GM18526 (cell line): Measurements from ENCODE around the gene NEMP1.

Source experiments
- POLR2A ChIP-seq: IDR thresholded peaks from 3 replicates; pipeline ENCODE4 v1.6.1; 2011; ENCODE audit not compliant: insufficient read length; ENCODE audit errors: extremely low read depth

Gene NEMP1

GRCh38 chr12:57048423-57049118, 30.0 kb downstream of the NEMP1 start:
- no peak for TF ChIP-seq POLR2A

DNA sequence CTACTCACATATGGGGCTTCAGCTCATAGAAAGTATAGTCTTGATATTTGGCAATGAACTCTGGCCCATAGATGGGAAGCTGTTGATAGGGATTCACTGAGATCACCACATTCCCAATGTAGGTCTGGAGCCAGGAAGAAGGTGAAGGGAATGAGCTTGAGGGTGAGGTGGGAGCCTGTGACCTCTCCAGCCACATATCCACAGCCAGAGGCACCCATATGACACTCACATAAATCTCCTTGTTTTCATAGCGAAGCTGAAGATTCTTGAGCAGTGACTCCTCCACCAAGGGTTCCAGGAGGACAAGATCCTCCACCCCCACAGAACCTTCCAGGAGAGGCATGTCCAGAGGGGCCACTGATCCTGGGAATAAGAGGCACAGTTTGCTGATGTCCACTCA, 30.6 kb downstream of the NEMP1 start:
- TF ChIP-seq POLR2A: no peak

GRCh38 chr12:57046947-57047890, 31.4 kb downstream of the NEMP1 start:
- no peak for TF ChIP-seq POLR2A

GRCh38 chr12:57046086-57046791, 32.4 kb downstream of the NEMP1 start:
- no peak for TF ChIP-seq POLR2A

GRCh38 chr12:57044889-57045288, 33.7 kb downstream of the NEMP1 start:
- TF ChIP-seq POLR2A: no peak

- TF ChIP-seq POLR2A: no peak
Observed at GRCh38 chr12:57044468-57044867, 34.1 kb downstream of the NEMP1 start.

DNA sequence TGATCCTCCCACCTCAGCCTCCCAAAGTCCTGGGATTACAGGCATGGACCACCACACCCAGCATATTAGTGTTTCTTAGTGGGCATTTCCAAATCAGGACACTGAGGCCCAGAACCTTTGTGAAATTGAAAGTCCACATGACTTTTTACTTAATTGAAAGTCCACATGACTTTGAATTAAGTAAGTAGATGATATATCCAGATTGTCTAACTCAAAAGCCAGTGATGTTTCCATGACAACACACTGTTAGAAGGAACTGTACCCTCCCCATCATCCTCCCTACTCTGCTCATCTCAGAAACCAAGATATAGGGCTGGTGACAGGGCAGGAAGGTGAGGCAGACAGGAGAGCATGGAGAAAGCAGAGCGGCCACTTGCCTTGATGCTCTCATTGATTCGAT, 35.9 kb downstream of the NEMP1 start:
- no peak for TF ChIP-seq POLR2A

- TF ChIP-seq POLR2A: no peak
Observed at GRCh38 chr12:57040750-57041149, 37.8 kb downstream of the NEMP1 start.

- TF ChIP-seq POLR2A: no peak
Observed at GRCh38 chr12:57040211-57040610, 38.4 kb downstream of the NEMP1 start.

DNA sequence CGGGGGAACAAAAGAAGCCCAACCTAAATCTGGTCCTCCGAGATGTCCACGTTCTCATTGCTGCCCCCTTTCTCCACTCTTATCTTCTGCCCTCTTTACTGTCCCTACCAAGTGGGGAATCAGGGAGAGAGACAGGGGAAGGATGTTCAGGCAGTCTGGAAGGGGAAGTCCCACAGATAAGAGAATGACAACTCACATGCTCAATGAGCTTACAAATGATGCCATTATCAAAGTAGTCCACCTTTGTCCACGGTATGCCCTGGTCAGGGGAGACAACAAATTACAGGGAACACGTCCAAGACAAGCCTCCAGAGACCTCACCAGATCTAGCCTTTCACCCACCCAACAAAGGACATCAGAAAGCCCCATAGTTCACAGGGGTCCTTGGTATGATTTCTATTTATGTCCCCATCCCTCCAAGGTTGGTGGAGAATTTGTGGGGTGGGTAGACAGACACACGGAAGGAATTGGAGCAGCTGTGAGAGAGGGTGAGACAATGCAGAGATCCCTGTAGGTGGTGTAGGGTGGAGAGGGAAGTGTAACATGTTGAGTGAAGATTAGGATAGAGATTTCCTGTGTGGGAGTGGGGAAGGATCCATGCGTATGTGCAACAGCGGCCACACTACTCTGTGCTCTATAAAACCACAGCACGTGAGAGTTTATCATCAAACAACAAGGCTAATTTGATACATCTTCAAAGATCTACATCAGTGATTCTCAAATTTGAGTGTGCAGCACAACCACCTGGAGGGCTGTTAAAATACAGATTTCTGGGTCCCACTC, 39.4 kb downstream of the NEMP1 start:
- no peak for TF ChIP-seq POLR2A

GRCh38 chr12:57037264-57037663, 41.3 kb downstream of the NEMP1 start:
- no peak for TF ChIP-seq POLR2A

DNA sequence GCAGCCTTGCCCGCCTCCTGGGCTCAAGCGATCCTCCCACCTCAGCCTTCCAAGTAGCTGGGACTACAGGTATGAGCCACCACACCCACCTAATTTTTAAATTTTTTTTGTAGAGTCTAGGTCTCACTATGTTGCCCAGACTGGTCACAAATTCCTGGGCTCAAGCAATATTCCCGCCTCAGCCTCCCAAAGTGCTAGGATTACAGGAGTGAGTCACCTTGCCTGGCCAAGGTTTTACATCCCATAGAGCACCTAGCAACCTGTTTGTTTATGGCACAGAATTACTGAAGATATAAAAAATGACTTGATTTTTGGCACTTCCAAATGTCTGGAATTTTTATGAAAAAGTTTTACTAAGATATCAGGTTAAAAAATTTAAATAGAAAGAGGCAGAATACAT, 45.2 kb downstream of the NEMP1 start:
- no peak for TF ChIP-seq POLR2A

- no peak for TF ChIP-seq POLR2A
Observed at GRCh38 chr12:57031789-57032188, 46.8 kb downstream of the NEMP1 start.

DNA sequence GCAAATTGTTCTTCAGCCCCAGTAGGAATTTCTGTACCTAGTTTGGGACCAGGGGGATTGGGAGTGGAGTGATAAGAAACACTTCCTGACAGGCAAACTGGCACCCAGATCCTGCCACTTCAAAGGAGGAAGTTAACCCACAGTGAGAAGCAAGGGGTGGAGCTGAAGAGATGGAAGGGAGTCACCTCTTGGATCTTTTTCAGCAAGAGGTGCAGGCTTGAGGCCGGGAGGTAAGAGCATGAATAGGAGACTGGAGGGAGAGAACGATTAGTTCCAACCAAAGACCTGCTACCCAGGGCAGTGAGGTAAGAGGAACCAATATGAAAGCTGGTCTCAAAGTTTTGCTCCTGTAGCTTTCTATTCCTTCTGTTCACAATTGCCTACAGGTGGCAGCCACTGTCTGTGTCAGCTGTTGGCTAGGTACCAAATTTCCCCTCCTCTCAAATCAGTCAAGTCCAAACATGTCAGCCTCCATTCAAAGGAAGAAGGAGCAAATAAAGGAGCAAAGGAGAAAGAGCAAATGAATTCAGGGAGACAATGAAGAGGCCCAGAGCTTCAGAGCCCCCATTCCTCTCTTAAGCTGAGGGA, 47.4 kb downstream of the NEMP1 start:
- TF ChIP-seq POLR2A: no peak

- TF ChIP-seq POLR2A: no peak
Observed at GRCh38 chr12:57029457-57029856, 49.1 kb downstream of the NEMP1 start.
